H1 (cell line): ENCODE measurements around the gene ATP11A.

ENCODE experiments used
- EZH2 ChIP-seq: fragments of 200-600 bp; sonication (generic); IDR thresholded peaks from 2 replicates; pipeline ENCODE4 v1.7.1; 2012; ENCODE audit warnings: low read depth, mild to moderate bottlenecking, moderate library complexity, low read length, inconsistent platforms; ENCODE audit not compliant: severe bottlenecking
- GTF2F1 ChIP-seq: IDR thresholded peaks from 2 replicates; pipeline ENCODE4 v1.6.1; 2012; ENCODE audit warnings: low read depth, low read length, improper control_type of control experiment, borderline replicate concordance
- HDAC6 ChIP-seq: IDR thresholded peaks from one replicate; pipeline ENCODE4 v1.7.1; 2012; ENCODE audit warnings: low read depth, mild to moderate bottlenecking, inconsistent platforms, low read length, moderate library complexity
- JUND ChIP-seq: IDR thresholded peaks from 2 replicates; pipeline ENCODE4 v1.6.1; 2011; ENCODE audit warnings: mild to moderate bottlenecking, improper control_type of control experiment, low read length
- RNF2 ChIP-seq: fragments of 200-900, 300-1000 bp; sonication (generic); IDR thresholded peaks from 2 replicates; pipeline ENCODE4 v1.7.1; 2016; ENCODE audit warnings: borderline replicate concordance, low read depth, mild to moderate bottlenecking, antibody characterized with exemption, low read length; ENCODE audit not compliant: poor library complexity, severe bottlenecking; ENCODE audit errors: missing control alignments
- RXRA ChIP-seq: IDR thresholded peaks from 2 replicates; pipeline ENCODE4 v1.6.1; 2011; ENCODE audit warnings: low read depth, mild to moderate bottlenecking, low read length, moderate library complexity; ENCODE audit not compliant: insufficient read depth
- TBP ChIP-seq: IDR thresholded peaks from 2 replicates; pipeline ENCODE4 v1.6.1; 2011; ENCODE audit warnings: low read depth, low read length, improper control_type of control experiment
- USF2 ChIP-seq: IDR thresholded peaks from 2 replicates; pipeline ENCODE4 v1.6.1; 2011; ENCODE audit warnings: low read length, improper control_type of control experiment
- TF ChIP-seq, protein P1 (sequence below), 3 experiments: IDR thresholded peaks; 1 replicate in 2 of 3; 2 replicates in 1 of 3; pipeline versions ENCODE4 v1.5.1 to v1.6.1; 2011; ENCODE audit warnings: low read length in 3 of 3, mild to moderate bottlenecking in 3 of 3, inconsistent platforms in 2 of 3, low read depth in 1 of 3, moderate library complexity in 1 of 3; ENCODE audit not compliant: insufficient read depth in 1 of 3; ENCODE audit errors: control extremely low read depth in 1 of 3

DNA sequence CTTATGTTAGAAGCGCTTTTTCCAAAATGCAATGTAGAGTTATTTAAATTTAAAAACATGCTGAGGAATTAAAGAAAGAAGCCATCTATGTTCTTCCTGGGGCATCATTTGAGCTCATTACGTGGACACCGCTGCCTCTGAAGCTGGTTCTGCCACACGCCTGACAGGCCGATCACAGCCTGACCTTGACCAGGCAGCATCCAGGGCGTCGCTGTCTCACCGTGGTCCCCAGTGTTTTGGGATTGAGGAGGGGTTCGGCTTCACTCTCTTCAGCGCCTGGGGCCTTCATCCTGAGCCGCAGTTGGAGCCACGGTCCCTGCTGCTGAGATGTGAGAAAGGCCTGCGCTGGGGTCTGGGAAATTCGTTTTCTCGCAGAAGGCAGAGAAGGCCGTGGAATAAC is 64.0 kb downstream of the ATP11A start:
- TF ChIP-seq RXRA (no peak), JUND (no peak), USF2 (no peak), GTF2F1 (no peak), EZH2 (no peak), TBP (no peak), RNF2 (no peak), HDAC6 (no peak)
- TF ChIP-seq, protein P1, sequence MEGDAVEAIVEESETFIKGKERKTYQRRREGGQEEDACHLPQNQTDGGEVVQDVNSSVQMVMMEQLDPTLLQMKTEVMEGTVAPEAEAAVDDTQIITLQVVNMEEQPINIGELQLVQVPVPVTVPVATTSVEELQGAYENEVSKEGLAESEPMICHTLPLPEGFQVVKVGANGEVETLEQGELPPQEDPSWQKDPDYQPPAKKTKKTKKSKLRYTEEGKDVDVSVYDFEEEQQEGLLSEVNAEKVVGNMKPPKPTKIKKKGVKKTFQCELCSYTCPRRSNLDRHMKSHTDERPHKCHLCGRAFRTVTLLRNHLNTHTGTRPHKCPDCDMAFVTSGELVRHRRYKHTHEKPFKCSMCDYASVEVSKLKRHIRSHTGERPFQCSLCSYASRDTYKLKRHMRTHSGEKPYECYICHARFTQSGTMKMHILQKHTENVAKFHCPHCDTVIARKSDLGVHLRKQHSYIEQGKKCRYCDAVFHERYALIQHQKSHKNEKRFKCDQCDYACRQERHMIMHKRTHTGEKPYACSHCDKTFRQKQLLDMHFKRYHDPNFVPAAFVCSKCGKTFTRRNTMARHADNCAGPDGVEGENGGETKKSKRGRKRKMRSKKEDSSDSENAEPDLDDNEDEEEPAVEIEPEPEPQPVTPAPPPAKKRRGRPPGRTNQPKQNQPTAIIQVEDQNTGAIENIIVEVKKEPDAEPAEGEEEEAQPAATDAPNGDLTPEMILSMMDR (IDR thresholded peaks at IDR 0.05; ENCODE audit: control extremely low read depth in 1 of 3, insufficient read depth in 1 of 3, low read depth in 1 of 3, low read length in 3 of 3): no peak
